GM12872 (cell line): ENCODE data around the gene ARHGAP18.

ENCODE experiments used
- CTCF ChIP-seq: IDR thresholded peaks from 3 replicates; pipeline ENCODE4 v1.5.1; 2011; ENCODE audit warnings: low read depth, mild to moderate bottlenecking, low read length, moderate library complexity; ENCODE audit not compliant: insufficient read depth

Gene ARHGAP18

GRCh38 chr6:129593233-129593564, 116.8 kb downstream of the ARHGAP18 start:
- no peak for TF ChIP-seq CTCF

GRCh38 chr6:129592516-129593232, 117.3 kb downstream of the ARHGAP18 start:
- TF ChIP-seq CTCF: no peak

GRCh38 chr6:129590408-129591022, 119.5 kb downstream of the ARHGAP18 start:
- no peak for TF ChIP-seq CTCF

- TF ChIP-seq CTCF: no peak
Observed at GRCh38 chr6:129586815-129587214, 123.2 kb downstream of the ARHGAP18 start.

GRCh38 chr6:129583866-129584265, 126.1 kb downstream of the ARHGAP18 start:
- TF ChIP-seq CTCF: no peak

GRCh38 chr6:129578315-129578714, 131.7 kb downstream of the ARHGAP18 start:
- TF ChIP-seq CTCF: no peak

- TF ChIP-seq CTCF: no peak
Observed at GRCh38 chr6:129577691-129578090, 132.3 kb downstream of the ARHGAP18 start.

- TF ChIP-seq CTCF: no peak
Observed at GRCh38 chr6:129576456-129576855, 133.5 kb downstream of the ARHGAP18 start.
